ENCODE measurements around the gene PILRB. TPM values are rescaled to one million over a fixed set of nuclear protein-coding genes. Genes with fewer than 3 reads are reported as not detected.

Gene PILRB
- polyA plus RNA-seq, 1 donor from 2014 or later: 222 TPM

DNA sequence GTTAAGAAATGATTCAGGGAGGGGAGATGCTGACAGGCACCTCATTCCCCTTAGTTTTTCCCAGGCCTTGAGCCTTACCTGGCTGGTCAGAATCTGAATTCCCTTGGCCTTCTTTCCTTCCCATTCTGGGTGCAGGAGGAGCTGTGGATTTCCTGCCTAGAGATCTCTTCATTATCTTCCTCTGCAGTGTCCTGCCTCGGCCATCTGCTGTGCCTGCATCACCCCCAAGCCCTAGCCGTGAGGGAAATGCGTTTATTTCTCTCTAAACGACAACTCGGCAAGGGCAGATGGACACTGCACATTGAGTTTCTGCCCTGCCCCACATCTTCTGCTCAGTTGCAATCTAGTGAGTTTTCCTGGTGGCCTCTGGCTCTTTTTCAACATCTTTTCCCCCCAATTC, 43.9 kb downstream of the PILRB start:
- Histone ChIP-seq H3K27ac (ENCODE audit: low read length) (no peak overlapping the region), H3K4me2 (ENCODE audit: low read length) (no peak overlapping the region), H2AFZ (ENCODE audit: low read depth, low read length) (no peak overlapping the region), H3F3A (ENCODE audit: insufficient read depth, low read length, poor library complexity, severe bottlenecking) (no peaks in the 10 kb centered on the region), H3K4me3 (ENCODE audit: low read length) (no peak overlapping the region), H3K9me3 (ENCODE audit: low read length) (no peaks in the 10 kb centered on the region), H3K36me3 (ENCODE audit: insufficient read depth, low read length) (no peaks in the 10 kb centered on the region), H3K9ac (ENCODE audit: low read length) (no peak overlapping the region), H3K9me2 (ENCODE audit: insufficient read depth, low read length) (no peaks in the 10 kb centered on the region), H4K20me1 (ENCODE audit: insufficient read depth) (no peaks in the 10 kb centered on the region), H3K27me3 (ENCODE audit: insufficient read depth, low read depth, low read length) (no peaks in the 10 kb centered on the region), H3K79me2 (replicated peaks; ENCODE audit: insufficient read depth, low read length) (no peaks in the 10 kb centered on the region)
- no peak for TF ChIP-seq EZH2 (IDR thresholded peaks at IDR 0.05; ENCODE audit: borderline replicate concordance, insufficient read depth, low read length, poor library complexity, severe bottlenecking)
- TF ChIP-seq TAF1 (IDR thresholded peaks at IDR 0.05; ENCODE audit: low read depth): no peak

GRCh38 chr7:100402241-100402640, 44.3 kb downstream of the PILRB start:
- H3K27ac ChIP-seq (ENCODE audit: low read length): no peak overlapping the region
- no peak overlapping the region for H3K4me2 ChIP-seq (ENCODE audit: low read length)
- no peaks in the 10 kb centered on the region for H4K20me1 ChIP-seq (ENCODE audit: insufficient read depth)
- no peaks in the 10 kb centered on the region for H3F3A ChIP-seq (ENCODE audit: insufficient read depth, low read length, poor library complexity, severe bottlenecking)
- no peak overlapping the region for H3K4me3 ChIP-seq (ENCODE audit: low read length)
- H3K79me2 ChIP-seq (replicated peaks; ENCODE audit: insufficient read depth, low read length): no peaks in the 10 kb centered on the region
- no peaks in the 10 kb centered on the region for H3K27me3 ChIP-seq (ENCODE audit: insufficient read depth, low read depth, low read length)
- H2AFZ ChIP-seq (ENCODE audit: low read depth, low read length): no peak overlapping the region
- H3K9me3 ChIP-seq (ENCODE audit: low read length): no peaks in the 10 kb centered on the region
- H3K9ac ChIP-seq (ENCODE audit: low read length): no peak overlapping the region
- TF ChIP-seq RAD21 (conservative IDR thresholded peaks at IDR 0.05) (no peak), POLR2AphosphoS5 (IDR thresholded peaks at IDR 0.05) (no peak), TAF1 (IDR thresholded peaks at IDR 0.05; ENCODE audit: low read depth) (no peak), EP300 (conservative IDR thresholded peaks at IDR 0.05; ENCODE audit: poor library complexity, severe bottlenecking) (no peak), MXI1 (conservative IDR thresholded peaks at IDR 0.05; ENCODE audit: poor library complexity, severe bottlenecking) (no peak)
- TF ChIP-seq, protein P1, sequence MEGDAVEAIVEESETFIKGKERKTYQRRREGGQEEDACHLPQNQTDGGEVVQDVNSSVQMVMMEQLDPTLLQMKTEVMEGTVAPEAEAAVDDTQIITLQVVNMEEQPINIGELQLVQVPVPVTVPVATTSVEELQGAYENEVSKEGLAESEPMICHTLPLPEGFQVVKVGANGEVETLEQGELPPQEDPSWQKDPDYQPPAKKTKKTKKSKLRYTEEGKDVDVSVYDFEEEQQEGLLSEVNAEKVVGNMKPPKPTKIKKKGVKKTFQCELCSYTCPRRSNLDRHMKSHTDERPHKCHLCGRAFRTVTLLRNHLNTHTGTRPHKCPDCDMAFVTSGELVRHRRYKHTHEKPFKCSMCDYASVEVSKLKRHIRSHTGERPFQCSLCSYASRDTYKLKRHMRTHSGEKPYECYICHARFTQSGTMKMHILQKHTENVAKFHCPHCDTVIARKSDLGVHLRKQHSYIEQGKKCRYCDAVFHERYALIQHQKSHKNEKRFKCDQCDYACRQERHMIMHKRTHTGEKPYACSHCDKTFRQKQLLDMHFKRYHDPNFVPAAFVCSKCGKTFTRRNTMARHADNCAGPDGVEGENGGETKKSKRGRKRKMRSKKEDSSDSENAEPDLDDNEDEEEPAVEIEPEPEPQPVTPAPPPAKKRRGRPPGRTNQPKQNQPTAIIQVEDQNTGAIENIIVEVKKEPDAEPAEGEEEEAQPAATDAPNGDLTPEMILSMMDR (IDR thresholded peaks at IDR 0.05; ENCODE audit: poor library complexity, severe bottlenecking): no peak
- H3K9me2 ChIP-seq (ENCODE audit: insufficient read depth, low read length): no peaks in the 10 kb centered on the region
- H3K36me3 ChIP-seq (ENCODE audit: insufficient read depth, low read length): no peaks in the 10 kb centered on the region

- Histone ChIP-seq H3K9me2 (ENCODE audit: insufficient read depth, low read length) (no peaks in the 10 kb centered on the region), H3K4me2 (ENCODE audit: low read length) (no peak overlapping the region), H3K27me3 (ENCODE audit: insufficient read depth, low read depth, low read length) (no peaks in the 10 kb centered on the region), H4K20me1 (ENCODE audit: insufficient read depth) (no peaks in the 10 kb centered on the region), H3F3A (ENCODE audit: insufficient read depth, low read length, poor library complexity, severe bottlenecking) (no peaks in the 10 kb centered on the region), H3K4me3 (ENCODE audit: low read length) (no peak overlapping the region), H3K79me2 (replicated peaks; ENCODE audit: insufficient read depth, low read length) (no peaks in the 10 kb centered on the region), H3K36me3 (ENCODE audit: insufficient read depth, low read length) (no peaks in the 10 kb centered on the region), H2AFZ (ENCODE audit: low read depth, low read length) (no peak overlapping the region), H3K9me3 (ENCODE audit: low read length) (no peaks in the 10 kb centered on the region), H3K9ac (ENCODE audit: low read length) (no peak overlapping the region), H3K27ac (ENCODE audit: low read length) (no peak overlapping the region)
- TF ChIP-seq, protein P1 (IDR thresholded peaks at IDR 0.05; ENCODE audit: poor library complexity, severe bottlenecking): no peak
- no peak for TF ChIP-seq REST (IDR thresholded peaks at IDR 0.05; ENCODE audit: borderline replicate concordance)
- TF ChIP-seq RAD21 (conservative IDR thresholded peaks at IDR 0.05): no peak
- no peak for TF ChIP-seq SMC3 (conservative IDR thresholded peaks at IDR 0.05; ENCODE audit: poor library complexity)
- TF ChIP-seq EP300 (conservative IDR thresholded peaks at IDR 0.05; ENCODE audit: poor library complexity, severe bottlenecking): no peak
- no peak for TF ChIP-seq EZH2 (IDR thresholded peaks at IDR 0.05; ENCODE audit: borderline replicate concordance, insufficient read depth, low read length, poor library complexity, severe bottlenecking)
- no peak for TF ChIP-seq POLR2AphosphoS5 (IDR thresholded peaks at IDR 0.05)
- TF ChIP-seq TAF1 (IDR thresholded peaks at IDR 0.05; ENCODE audit: low read depth): no peak
- TF ChIP-seq MXI1 (conservative IDR thresholded peaks at IDR 0.05; ENCODE audit: poor library complexity, severe bottlenecking): no peak
These were observed 48.9 kb downstream of the PILRB start for GRCh38 chr7:100406767-100407166.

Measured in neural cell (in vitro differentiated cells).